Trophoblast cell (in vitro differentiated cells and primary cell): ENCODE data around the gene CORO7.

ENCODE experiments used
- DNase-seq, 2 donors: peaks; one replicate each; pipeline ENCODE4 v3.0.0-alpha.2; 2016
- H2AFZ ChIP-seq: 2 replicates; pipeline ENCODE4 v1.6.1; 2013; ENCODE audit warnings: low read length, moderate library complexity, mild to moderate bottlenecking; ENCODE audit not compliant: insufficient read depth, poor library complexity
- H2AK5ac ChIP-seq: 2 replicates; pipeline ENCODE4 v1.6.1; 2013; ENCODE audit warnings: mild to moderate bottlenecking, low read length
- H2BK120ac ChIP-seq: 2 replicates; pipeline ENCODE4 v1.6.1; 2013; ENCODE audit warnings: low read length, mild to moderate bottlenecking, moderate library complexity; ENCODE audit not compliant: insufficient read depth, poor library complexity
- H2BK12ac ChIP-seq: 2 replicates; pipeline ENCODE4 v1.6.1; 2013; ENCODE audit warnings: mild to moderate bottlenecking, low read length, moderate library complexity
- H2BK5ac ChIP-seq: 2 replicates; pipeline ENCODE4 v1.6.1; 2013; ENCODE audit warnings: low read length, low read depth, moderate library complexity, mild to moderate bottlenecking; ENCODE audit not compliant: poor library complexity
- H3K14ac ChIP-seq: 2 replicates; pipeline ENCODE4 v1.6.1; 2013; ENCODE audit warnings: mild to moderate bottlenecking, low read length
- H3K18ac ChIP-seq: 2 replicates; pipeline ENCODE4 v1.6.1; 2013; ENCODE audit warnings: mild to moderate bottlenecking, low read length
- H3K23ac ChIP-seq: 2 replicates; pipeline ENCODE4 v1.6.1; 2013; ENCODE audit warnings: low read length
- H3K27ac ChIP-seq: 2 replicates; pipeline ENCODE4 v1.5.1; 2013; ENCODE audit warnings: low read depth, mild to moderate bottlenecking, inconsistent platforms, low read length, moderate library complexity
- H3K27me3 ChIP-seq: 2 replicates; pipeline ENCODE4 v1.6.1; 2013; ENCODE audit warnings: inconsistent platforms, mild to moderate bottlenecking, low read length, moderate library complexity; ENCODE audit not compliant: insufficient read depth
- H3K36me3 ChIP-seq, 2 experiments: 1 replicate in 1 of 2; 2 replicates in 1 of 2; pipeline ENCODE4 v1.6.1; 2013; ENCODE audit warnings: low read length in 2 of 2, mild to moderate bottlenecking in 2 of 2, moderate library complexity in 1 of 2; ENCODE audit not compliant: insufficient read depth in 2 of 2, control insufficient read depth in 1 of 2
- H3K4ac ChIP-seq: 2 replicates; pipeline ENCODE4 v1.6.1; 2013; ENCODE audit warnings: low read depth, mild to moderate bottlenecking, low read length, moderate library complexity
- H3K4me1 ChIP-seq, 2 experiments: 1 replicate in 1 of 2; 2 replicates in 1 of 2; pipeline ENCODE4 v1.6.1; 2013; ENCODE audit warnings: low read length in 2 of 2, mild to moderate bottlenecking in 2 of 2, moderate library complexity in 1 of 2; ENCODE audit not compliant: insufficient read depth in 2 of 2, control insufficient read depth in 1 of 2
- H3K4me2 ChIP-seq: 2 replicates; pipeline ENCODE4 v1.6.1; 2013; ENCODE audit warnings: inconsistent platforms, mild to moderate bottlenecking, low read length, moderate library complexity
- H3K4me3 ChIP-seq: 2 replicates; pipeline ENCODE4 v1.5.1; 2013; ENCODE audit warnings: mild to moderate bottlenecking, low read depth, low read length, inconsistent platforms
- H3K79me1 ChIP-seq: one replicate; pipeline ENCODE4 v1.6.1; 2013; ENCODE audit warnings: low read length
- H3K79me2 ChIP-seq: 2 replicates; pipeline ENCODE4 v1.6.1; 2013; ENCODE audit warnings: low read length, mild to moderate bottlenecking; ENCODE audit not compliant: control insufficient read depth, insufficient read depth, poor library complexity
- H3K9ac ChIP-seq: 2 replicates; pipeline ENCODE4 v1.6.1; 2013; ENCODE audit warnings: mild to moderate bottlenecking, low read length
- H3K9me3 ChIP-seq: 2 replicates; pipeline ENCODE4 v1.6.1; 2013; ENCODE audit warnings: low read depth, mild to moderate bottlenecking, control low read depth, inconsistent platforms, low read length; ENCODE audit not compliant: insufficient read depth
- H4K12ac ChIP-seq: 2 replicates; pipeline ENCODE4 v1.6.1; 2013; ENCODE audit warnings: low read depth, mild to moderate bottlenecking, low read length, moderate library complexity
- H4K8ac ChIP-seq: 2 replicates; pipeline ENCODE4 v1.6.1; 2013; ENCODE audit warnings: low read depth, mild to moderate bottlenecking, low read length, moderate library complexity
- H4K91ac ChIP-seq: one replicate; pipeline ENCODE4 v1.6.1; 2013; ENCODE audit warnings: low read depth, mild to moderate bottlenecking, low read length, moderate library complexity
- WGBS: extraction: QIAGEN DNeasy Blood & Tissue Kit; methylation state at CpG from one replicate; pipeline ENCODE4 v1.1.7; 2013; ENCODE audit warnings: missing lambda C conversion rate; ENCODE audit not compliant: insufficient read length, insufficient coverage; ENCODE audit errors: extremely low coverage; 5-methylcytosine and 5-hydroxymethylcytosine counted together

The CORO7 gene

GRCh38 chr16:4309833-4310266 is 106.5 kb downstream of the CORO7 start:
- H3K27ac ChIP-seq = no peak overlapping the region
- no peaks in the 10 kb centered on the region for H3K9me3 ChIP-seq
- peak; percentile 99 for DNase-seq
- peak overlapping the region; percentile 7 for H2BK12ac ChIP-seq
- no peak overlapping the region for H3K23ac ChIP-seq
- WGBS = no CpG with 5 or more reads among the region's 11 CpGs
- no peak overlapping the region for H2AK5ac ChIP-seq
- H3K27me3 ChIP-seq = no peaks in the 10 kb centered on the region
- H3K9ac ChIP-seq = no peak overlapping the region
- no peak overlapping the region for H4K8ac ChIP-seq
- H3K14ac ChIP-seq = no peak overlapping the region
- H3K4me3 ChIP-seq = no peak overlapping the region
- no peak overlapping the region for H2AFZ ChIP-seq
- peaks cover 13 to 15% of the 10 kb centered on the region in 2 experiments for H3K4me1 ChIP-seq
- H3K18ac ChIP-seq = no peak overlapping the region
- H3K4ac ChIP-seq = no peak overlapping the region
- H4K12ac ChIP-seq = no peak overlapping the region
- H3K36me3 ChIP-seq = peaks cover 0 to 10% of the 10 kb centered on the region in 2 experiments
- H3K79me1 ChIP-seq = peaks cover 11% of the 10 kb centered on the region
- no peak overlapping the region for H2BK120ac ChIP-seq
- H3K4me2 ChIP-seq = no peak overlapping the region
- H3K79me2 ChIP-seq = peaks cover under 1% of the 10 kb centered on the region
- peak overlapping the region; percentile 44 for H4K91ac ChIP-seq
- no peak overlapping the region for H2BK5ac ChIP-seq

DNA sequence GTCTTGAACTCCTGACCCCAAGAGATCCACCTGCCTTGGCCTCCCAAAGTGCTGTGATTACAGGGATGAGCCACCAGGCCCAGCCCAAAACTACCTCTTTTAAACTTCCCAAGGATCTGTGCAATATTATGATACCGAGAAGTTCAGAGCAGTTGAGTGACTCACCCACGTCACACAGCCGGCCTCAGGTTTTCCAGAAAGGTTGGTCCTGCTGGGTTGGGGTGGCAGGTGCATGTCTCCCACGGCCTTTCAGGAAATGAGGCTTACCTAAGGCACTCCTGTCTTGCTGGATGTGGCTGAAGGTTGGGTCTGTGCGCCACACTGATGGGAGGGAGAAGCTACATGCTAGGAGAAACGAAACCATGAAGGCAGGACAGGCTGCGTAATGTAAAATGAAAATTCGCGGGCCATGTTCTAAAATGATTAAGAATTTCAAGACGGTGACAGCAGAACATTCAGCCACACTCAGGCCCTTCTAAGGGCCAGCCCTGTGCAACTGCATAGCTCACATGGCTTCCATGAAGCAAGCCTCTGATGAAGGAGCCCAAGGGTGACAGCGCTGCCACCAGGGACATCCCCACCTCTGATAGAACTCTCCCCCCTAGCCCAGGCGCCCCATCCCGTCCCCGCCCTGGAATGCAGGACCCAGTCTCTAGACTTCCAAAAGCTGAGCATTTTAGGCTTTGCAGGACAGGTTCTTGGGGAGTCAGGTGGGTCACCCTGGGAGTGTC is 107.1 kb downstream of the CORO7 start:
- Histone ChIP-seq H3K4ac (no peak overlapping the region), H3K27ac (no peak overlapping the region), H4K91ac (no peak overlapping the region), H4K12ac (no peak overlapping the region), H3K79me2 (no peaks in the 10 kb centered on the region), H3K79me1 (peaks cover 9% of the 10 kb centered on the region), H3K9ac (no peak overlapping the region), H3K4me3 (no peak overlapping the region), H4K8ac (no peak overlapping the region), H3K36me3 (peaks cover 0 to 10% of the 10 kb centered on the region in 2 experiments), H2BK120ac (no peak overlapping the region), H3K4me1 (peaks cover 11 to 18% of the 10 kb centered on the region in 2 experiments), H2BK12ac (no peak overlapping the region), H2AK5ac (peak overlapping the region; percentile 18), H3K18ac (no peak overlapping the region), H2BK5ac (no peak overlapping the region), H3K9me3 (no peaks in the 10 kb centered on the region), H3K27me3 (no peaks in the 10 kb centered on the region), H2AFZ (no peak overlapping the region), H3K23ac (no peak overlapping the region), H3K4me2 (no peak overlapping the region), H3K14ac (no peak overlapping the region)
- peak; percentile 67 to 81 for DNase-seq
- WGBS = no CpG with 5 or more reads among the region's 14 CpGs

DNA sequence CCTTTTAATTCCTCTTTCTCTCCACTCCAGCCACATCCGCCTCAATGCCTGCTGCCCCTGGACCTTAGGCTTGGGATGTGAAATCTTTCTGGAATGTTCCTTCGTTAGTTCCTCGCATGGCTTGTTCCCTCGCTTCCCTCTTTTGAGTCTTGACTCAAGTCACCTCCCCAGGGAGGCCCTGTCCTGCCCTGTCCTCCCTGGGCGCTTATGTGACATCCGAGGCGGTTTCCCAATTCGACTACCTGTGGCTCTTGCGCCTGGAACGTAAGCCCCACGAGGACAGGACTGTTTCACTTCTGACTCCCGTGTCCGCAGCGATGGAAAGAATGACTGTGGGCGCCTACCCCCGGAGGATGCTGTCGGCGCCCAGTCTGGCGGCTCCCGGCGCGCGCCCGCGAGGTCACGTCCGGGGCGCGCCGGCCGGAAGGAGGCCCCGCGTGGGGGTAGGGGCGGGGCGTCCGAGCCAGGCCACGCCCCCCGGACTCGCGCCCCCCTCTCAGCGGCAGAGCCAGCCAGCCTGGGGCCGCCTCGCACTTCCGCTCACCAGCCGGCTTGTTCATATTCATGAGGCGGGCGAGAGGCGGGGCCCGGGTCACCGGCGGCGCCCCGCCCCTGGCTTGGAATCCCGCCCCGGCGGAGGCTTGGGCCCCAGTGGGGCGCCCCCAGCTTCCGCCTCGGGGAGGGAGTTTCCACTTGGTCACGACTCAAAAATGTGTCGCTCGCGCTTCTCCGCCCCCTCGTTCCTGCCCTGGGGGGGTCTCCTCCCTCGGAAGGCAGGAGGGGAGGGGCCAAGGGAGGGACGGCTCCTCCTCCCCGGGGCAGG is 109.0 kb downstream of the CORO7 start:
- DNase-seq = peak; percentile 98 to 100
- H2BK12ac ChIP-seq = peak overlapping the region; percentile 1
- H3K36me3 ChIP-seq = peaks cover 0 to 12% of the 10 kb centered on the region in 2 experiments
- H4K12ac ChIP-seq = peak overlapping the region; percentile 3
- H3K14ac ChIP-seq = peak overlapping the region; percentile 14
- peak overlapping the region; percentile 81 for H2AFZ ChIP-seq
- peak overlapping the region; percentile 76 for H4K91ac ChIP-seq
- peak overlapping the region; percentile 23 for H3K18ac ChIP-seq
- peak overlapping the region; percentile 72 for H4K8ac ChIP-seq
- peak overlapping the region; percentile 76 for H3K4me3 ChIP-seq
- no peaks in the 10 kb centered on the region for H3K9me3 ChIP-seq
- H3K4ac ChIP-seq = peak overlapping the region; percentile 8
- peak overlapping the region; percentile 47 for H3K9ac ChIP-seq
- no peaks in the 10 kb centered on the region for H3K27me3 ChIP-seq
- H3K27ac ChIP-seq = peak overlapping the region; percentile 51
- no peak overlapping the region for H3K23ac ChIP-seq
- peak overlapping the region; percentile 20 for H2BK120ac ChIP-seq
- H3K4me1 ChIP-seq = peaks cover 17 to 22% of the 10 kb centered on the region in 2 experiments
- H3K79me2 ChIP-seq = no peaks in the 10 kb centered on the region
- H3K79me1 ChIP-seq = peaks cover 9% of the 10 kb centered on the region
- H2BK5ac ChIP-seq = peak overlapping the region; percentile 57
- peak overlapping the region; percentile 56 for H3K4me2 ChIP-seq
- H2AK5ac ChIP-seq = peak overlapping the region; percentile 24
- WGBS = no CpG with 5 or more reads among the region's 68 CpGs

GRCh38 chr16:4306470-4307214 is 109.8 kb downstream of the CORO7 start:
- Histone ChIP-seq H4K91ac (peak overlapping the region; percentile 76), H3K27me3 (no peaks in the 10 kb centered on the region), H4K8ac (peak overlapping the region; percentile 72), H3K79me1 (peaks cover 9% of the 10 kb centered on the region), H2AFZ (peak overlapping the region; percentile 5), H3K4me1 (peaks cover 17 to 22% of the 10 kb centered on the region in 2 experiments), H4K12ac (peak overlapping the region; percentile 1), H3K4me3 (no peak overlapping the region), H2AK5ac (peak overlapping the region; percentile 61), H3K9ac (no peak overlapping the region), H3K36me3 (peaks cover 0 to 12% of the 10 kb centered on the region in 2 experiments), H3K14ac (peak overlapping the region; percentile 29), H3K79me2 (no peaks in the 10 kb centered on the region), H3K4ac (peak overlapping the region; percentile 47), H3K23ac (no peak overlapping the region), H3K27ac (peak overlapping the region; percentile 51), H2BK120ac (peak overlapping the region; percentile 9), H2BK12ac (peak overlapping the region; percentile 0), H3K18ac (peak overlapping the region; percentile 42), H3K4me2 (peak overlapping the region; percentile 49), H2BK5ac (peak overlapping the region; percentile 14), H3K9me3 (no peaks in the 10 kb centered on the region)
- no peak for DNase-seq
- WGBS = no CpG with 5 or more reads among the region's 16 CpGs
